HepG2 (cell line): ENCODE data around the gene CFAP300. TPM values are rescaled to one million over a fixed set of nuclear protein-coding genes. Genes with fewer than 3 reads are reported as not detected.

Experiments used
- ATAD3A ChIP-seq: sonication (generic); formaldehyde crosslinking; IDR thresholded peaks from 2 replicates; pipeline ENCODE4 v1.4.0; 2020; ENCODE audit warnings: missing genetic modification reagents
- ATF1 ChIP-seq: IDR thresholded peaks from 2 replicates; pipeline ENCODE4 v1.6.1; 2016; ENCODE audit warnings: mild to moderate bottlenecking, control low read depth
- ATF7 ChIP-seq, 2 experiments: fragments of 450-650 bp in 1 of 2; sonication (generic) in 1 of 2; formaldehyde crosslinking in 1 of 2; IDR thresholded peaks; 2 replicates each; pipeline versions ENCODE4 v1.4.0 to v1.6.1; 2016 to 2020; ENCODE audit warnings: antibody characterized with exemption in 1 of 2, mild to moderate bottlenecking in 1 of 2, missing genetic modification reagents in 1 of 2
- ATF7-NPFF ChIP-seq: sonication (generic); formaldehyde crosslinking; IDR thresholded peaks from 2 replicates; pipeline ENCODE4 v1.8.1; 2023; ENCODE audit warnings: mild to moderate bottlenecking, low read depth, missing genetic modification reagents, moderate library complexity
- FOXO1 ChIP-seq: sonication (generic); formaldehyde crosslinking; IDR thresholded peaks from 2 replicates; pipeline ENCODE4 v1.4.0; 2020; ENCODE audit warnings: missing genetic modification reagents
- HBP1 ChIP-seq: IDR thresholded peaks from 2 replicates; pipeline ENCODE4 v1.6.1; 2016; ENCODE audit warnings: low read depth, control low read depth
- KMT2A ChIP-seq: sonication (generic); formaldehyde crosslinking; IDR thresholded peaks from 2 replicates; pipeline ENCODE4 v1.4.0; 2020; ENCODE audit warnings: missing genetic modification reagents
- MAZ ChIP-seq, 2 experiments: sonication (generic) in 1 of 2; formaldehyde crosslinking in 1 of 2; IDR thresholded peaks; 2 replicates each; pipeline versions ENCODE4 v1.5.0 to v1.6.1; 2012 to 2020; ENCODE audit warnings: low read depth in 2 of 2, mild to moderate bottlenecking in 2 of 2, borderline replicate concordance in 1 of 2, improper control_type of control experiment in 1 of 2, low read length in 1 of 2, missing genetic modification reagents in 1 of 2, moderate library complexity in 1 of 2
- MXD1 ChIP-seq: sonication (generic); formaldehyde crosslinking; IDR thresholded peaks from 2 replicates; pipeline ENCODE4 v1.4.0; 2020; ENCODE audit warnings: mild to moderate bottlenecking, missing genetic modification reagents
- NAIF1 ChIP-seq: sonication (generic); formaldehyde crosslinking; IDR thresholded peaks from 2 replicates; pipeline ENCODE4 v1.5.0; 2020; ENCODE audit warnings: mild to moderate bottlenecking, missing genetic modification reagents, borderline replicate concordance
- SAP130 ChIP-seq: IDR thresholded peaks from 2 replicates; pipeline ENCODE4 v1.6.1; 2016; ENCODE audit warnings: low read depth
- SOX5 ChIP-seq: IDR thresholded peaks from 2 replicates; pipeline ENCODE4 v1.6.1; 2016; ENCODE audit warnings: borderline replicate concordance
- SPEN ChIP-seq: sonication (generic); formaldehyde crosslinking; IDR thresholded peaks from 2 replicates; pipeline ENCODE4 v1.5.1; 2020; ENCODE audit warnings: low read depth, mild to moderate bottlenecking, missing genetic modification reagents
- ZKSCAN8 ChIP-seq: IDR thresholded peaks from 2 replicates; pipeline ENCODE4 v1.6.1; 2016; ENCODE audit warnings: borderline replicate concordance, missing genetic modification reagents, missing compliant biosample characterization
- ZMYM3 ChIP-seq: sonication (generic); formaldehyde crosslinking; IDR thresholded peaks from 2 replicates; pipeline ENCODE4 v1.5.1; 2020; ENCODE audit warnings: mild to moderate bottlenecking, missing genetic modification reagents
- ZNF160 ChIP-seq: sonication (generic); formaldehyde crosslinking; IDR thresholded peaks from 2 replicates; pipeline ENCODE4 v1.8.0; 2022; ENCODE audit warnings: mild to moderate bottlenecking, inconsistent platforms, missing genetic modification reagents
- polyA plus RNA-seq, 8 experiments: library from polyadenylated mRNA; depleted of rRNA in 3 of 8; stranded (reverse) in 7 of 8; unstranded in 1 of 8; fragments of >200 nt; fragmentation: Illumina TruSeq in 4 of 8; extraction: Trizol in 4 of 8; gene quantifications; 2 replicates each; pipeline versions ENCODE4 v1.2.1 to v1.2.3, GENCODE V29; 2011 to 2016; ENCODE audit warnings: low read depth in 4 of 8, missing spikeins in 1 of 8, mixed read lengths in 1 of 8; ENCODE audit not compliant: insufficient read depth in 1 of 8
- total RNA-seq, 5 experiments: library from RNA; depleted of rRNA; stranded (reverse); fragments of >200 nt; fragmentation: Illumina TruSeq; extraction: Trizol; gene quantifications; 2 replicates each; pipeline ENCODE4 v1.2.3, GENCODE V29; 2016; ENCODE audit warnings: low read depth in 1 of 5
- TF ChIP-seq, protein P1 (sequence below), 2 experiments: sonication (generic) in 1 of 2; formaldehyde crosslinking in 1 of 2; IDR thresholded peaks; 2 replicates each; pipeline versions ENCODE4 v1.4.0 to v1.6.1; 2016 to 2020; ENCODE audit warnings: borderline replicate concordance in 1 of 2, low read depth in 1 of 2, mild to moderate bottlenecking in 1 of 2, missing genetic modification reagents in 1 of 2
- TF ChIP-seq, protein P2 (sequence below), 2 experiments: sonication (generic) in 1 of 2; formaldehyde crosslinking in 1 of 2; IDR thresholded peaks; 2 replicates each; pipeline versions ENCODE4 v1.5.1 to v1.6.1; 2011 to 2020; ENCODE audit warnings: borderline replicate concordance in 1 of 2, low read depth in 1 of 2, low read length in 1 of 2, mild to moderate bottlenecking in 1 of 2, missing genetic modification reagents in 1 of 2, moderate library complexity in 1 of 2

CFAP300 gene
- total and polyA plus RNA-seq, 2 of the 13 experiments (the other 11 are each of a cell fraction or from before 2014, with no cell fraction given) = not detected

DNA sequence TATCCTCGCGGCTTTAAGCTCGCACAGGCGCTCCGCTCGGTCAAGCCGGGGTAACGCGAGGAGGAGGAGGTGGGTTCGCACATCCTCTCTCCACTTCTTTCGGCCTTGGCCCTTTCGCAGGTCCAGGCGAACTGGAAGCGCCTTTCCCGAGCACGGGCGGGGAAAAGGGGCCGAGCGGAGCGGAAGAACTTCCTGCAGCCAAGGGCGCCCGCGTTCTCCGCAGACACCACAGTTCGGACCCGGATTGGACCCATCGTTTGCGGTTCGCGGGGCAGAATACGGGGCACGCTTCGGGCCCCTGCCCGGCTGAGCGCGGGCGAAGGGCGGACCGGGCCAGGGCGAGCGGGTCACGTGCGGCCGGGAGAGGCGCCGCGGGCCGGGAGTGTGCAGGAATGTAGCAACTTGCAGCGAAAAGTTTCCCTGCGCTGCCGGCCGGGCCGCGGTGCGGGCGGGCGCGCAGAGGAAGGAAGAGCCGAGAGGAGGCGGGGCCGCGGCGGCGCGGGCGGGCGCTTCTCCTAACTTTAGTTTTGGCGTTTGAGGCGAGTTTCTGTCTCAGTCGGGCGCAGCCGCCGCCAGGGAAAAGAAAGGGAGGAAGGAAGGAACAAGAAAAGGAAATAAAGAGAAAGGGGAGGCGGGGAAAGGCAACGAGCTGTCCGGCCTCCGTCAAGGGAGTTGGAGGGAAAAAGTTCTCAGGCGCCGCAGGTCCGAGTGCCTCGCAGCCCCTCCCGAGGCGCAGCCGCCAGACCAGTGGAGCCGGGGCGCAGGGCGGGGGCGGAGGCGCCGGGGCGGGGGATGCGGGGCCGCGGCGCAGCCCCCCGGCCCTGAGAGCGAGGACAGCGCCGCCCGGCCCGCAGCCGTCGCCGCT, 62.9 kb downstream of the CFAP300 start, which contains the start of gene YAP1 (continued):
- TF ChIP-seq ZKSCAN8 (CRISPR knock-in tag) (no peak; the same call in 1 of the 2 replicates), ZNF160 (CRISPR knock-in tag) (peak; percentile 82), SAP130 (CRISPR knock-in tag) (peak; percentile 91), ATF7 (IDR thresholded peaks at IDR 0.05) (no peak), ATF7 (CRISPR knock-in tag; IDR thresholded peaks at IDR 0.05) (peak; percentile 30; the same call in 1 of the 2 replicates), SOX5 (CRISPR knock-in tag) (peak; percentile 65; the same call in 1 of the 2 replicates), SPEN (peak; percentile 69), MXD1 (CRISPR knock-in tag) (peak; percentile 72; the same call in 1 of the 2 replicates), NAIF1 (CRISPR knock-in tag) (peak; percentile 31; the same call in 1 of the 2 replicates), ZMYM3 (CRISPR knock-in tag) (0 out of 2 replicates have a peak, but pooled peaks have one; percentile 24), ATAD3A (no peak), FOXO1 (CRISPR knock-in tag) (peak; percentile 68; the same call in 1 of the 2 replicates), ATF7-NPFF (CRISPR knock-in tag) (peak; percentile 85), ATF1 (CRISPR knock-in tag) (no peak), MAZ (IDR thresholded peaks at IDR 0.05; ENCODE audit: borderline replicate concordance, low read depth, low read length) (no peak), MAZ (CRISPR knock-in tag; IDR thresholded peaks at IDR 0.05; ENCODE audit: low read depth) (peak; percentile 90), KMT2A (peak; percentile 94), HBP1 (CRISPR knock-in tag) (peak; percentile 64; the same call in 1 of the 2 replicates)
- TF ChIP-seq, protein P1, sequence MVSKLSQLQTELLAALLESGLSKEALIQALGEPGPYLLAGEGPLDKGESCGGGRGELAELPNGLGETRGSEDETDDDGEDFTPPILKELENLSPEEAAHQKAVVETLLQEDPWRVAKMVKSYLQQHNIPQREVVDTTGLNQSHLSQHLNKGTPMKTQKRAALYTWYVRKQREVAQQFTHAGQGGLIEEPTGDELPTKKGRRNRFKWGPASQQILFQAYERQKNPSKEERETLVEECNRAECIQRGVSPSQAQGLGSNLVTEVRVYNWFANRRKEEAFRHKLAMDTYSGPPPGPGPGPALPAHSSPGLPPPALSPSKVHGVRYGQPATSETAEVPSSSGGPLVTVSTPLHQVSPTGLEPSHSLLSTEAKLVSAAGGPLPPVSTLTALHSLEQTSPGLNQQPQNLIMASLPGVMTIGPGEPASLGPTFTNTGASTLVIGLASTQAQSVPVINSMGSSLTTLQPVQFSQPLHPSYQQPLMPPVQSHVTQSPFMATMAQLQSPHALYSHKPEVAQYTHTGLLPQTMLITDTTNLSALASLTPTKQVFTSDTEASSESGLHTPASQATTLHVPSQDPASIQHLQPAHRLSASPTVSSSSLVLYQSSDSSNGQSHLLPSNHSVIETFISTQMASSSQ (IDR thresholded peaks at IDR 0.05; ENCODE audit: low read depth) = no peak
- TF ChIP-seq, protein P1 (CRISPR knock-in tag; IDR thresholded peaks at IDR 0.05; ENCODE audit: borderline replicate concordance) = peak; percentile 66; the same call in 1 of the 2 replicates
- TF ChIP-seq, protein P2, sequence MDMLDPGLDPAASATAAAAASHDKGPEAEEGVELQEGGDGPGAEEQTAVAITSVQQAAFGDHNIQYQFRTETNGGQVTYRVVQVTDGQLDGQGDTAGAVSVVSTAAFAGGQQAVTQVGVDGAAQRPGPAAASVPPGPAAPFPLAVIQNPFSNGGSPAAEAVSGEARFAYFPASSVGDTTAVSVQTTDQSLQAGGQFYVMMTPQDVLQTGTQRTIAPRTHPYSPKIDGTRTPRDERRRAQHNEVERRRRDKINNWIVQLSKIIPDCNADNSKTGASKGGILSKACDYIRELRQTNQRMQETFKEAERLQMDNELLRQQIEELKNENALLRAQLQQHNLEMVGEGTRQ (IDR thresholded peaks at IDR 0.05; ENCODE audit: low read depth, low read length) = peak; percentile 72
- TF ChIP-seq, protein P2 (CRISPR knock-in tag; IDR thresholded peaks at IDR 0.05; ENCODE audit: borderline replicate concordance) = peak; percentile 47; the same call in 1 of the 2 replicates
